ENCODE data around the gene KLRB1.

- TF ChIP-seq, protein P1, sequence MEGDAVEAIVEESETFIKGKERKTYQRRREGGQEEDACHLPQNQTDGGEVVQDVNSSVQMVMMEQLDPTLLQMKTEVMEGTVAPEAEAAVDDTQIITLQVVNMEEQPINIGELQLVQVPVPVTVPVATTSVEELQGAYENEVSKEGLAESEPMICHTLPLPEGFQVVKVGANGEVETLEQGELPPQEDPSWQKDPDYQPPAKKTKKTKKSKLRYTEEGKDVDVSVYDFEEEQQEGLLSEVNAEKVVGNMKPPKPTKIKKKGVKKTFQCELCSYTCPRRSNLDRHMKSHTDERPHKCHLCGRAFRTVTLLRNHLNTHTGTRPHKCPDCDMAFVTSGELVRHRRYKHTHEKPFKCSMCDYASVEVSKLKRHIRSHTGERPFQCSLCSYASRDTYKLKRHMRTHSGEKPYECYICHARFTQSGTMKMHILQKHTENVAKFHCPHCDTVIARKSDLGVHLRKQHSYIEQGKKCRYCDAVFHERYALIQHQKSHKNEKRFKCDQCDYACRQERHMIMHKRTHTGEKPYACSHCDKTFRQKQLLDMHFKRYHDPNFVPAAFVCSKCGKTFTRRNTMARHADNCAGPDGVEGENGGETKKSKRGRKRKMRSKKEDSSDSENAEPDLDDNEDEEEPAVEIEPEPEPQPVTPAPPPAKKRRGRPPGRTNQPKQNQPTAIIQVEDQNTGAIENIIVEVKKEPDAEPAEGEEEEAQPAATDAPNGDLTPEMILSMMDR (IDR thresholded peaks at IDR 0.05; ENCODE audit: low read depth, low read length, missing input control) = no peak
- TF ChIP-seq YY1 (IDR thresholded peaks at IDR 0.05) = no peak
Observed at GRCh38 chr12:9607716-9608115, at the start of gene KLRB1.
